ENCODE data around the gene KCNMB2. TPM values are rescaled to one million over a fixed set of nuclear protein-coding genes. Genes with fewer than 3 reads are reported as not detected.

Gene KCNMB2
- total and polyA plus RNA-seq, 5 donors from 2014 or later = not detected

DNA sequence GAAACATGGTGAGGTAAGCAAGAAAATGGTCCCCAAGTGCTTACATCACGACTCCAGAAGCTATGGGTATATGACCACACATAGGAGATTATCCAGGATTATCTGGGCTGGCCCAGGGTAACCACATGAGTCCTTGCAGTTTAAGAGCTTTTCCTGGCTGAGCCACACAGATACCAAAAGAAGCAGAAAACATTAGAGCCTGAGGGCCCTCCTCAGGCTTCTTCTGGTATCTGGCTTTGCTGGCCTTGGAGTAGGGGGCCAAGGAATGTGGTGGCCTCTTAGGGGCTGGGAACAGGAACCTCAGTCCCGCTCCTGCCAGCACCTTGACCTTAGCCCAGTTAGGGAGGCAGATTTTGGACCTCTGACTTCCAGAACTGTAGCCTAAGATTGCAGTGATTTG lies 259.1 kb downstream of the KCNMB2 start:
- Mint-ChIP-seq H3K9me3 (peaks cover 3 to 21% (median 5%) of the 10 kb centered on the region in 7 donors), H3K4me3 (no peak overlapping the region), H3K27me3 (no peaks in the 10 kb centered on the region), H3K27ac (no peak overlapping the region), H3K4me1 (no peaks in the 10 kb centered on the region), H3K36me3 (no peaks in the 10 kb centered on the region)
- no peak for ATAC-seq (ENCODE audit: low read depth in 2 of 2)
- Histone ChIP-seq H3K36me3 (ENCODE audit: control insufficient read depth, insufficient read depth, low read length) (no peaks in the 10 kb centered on the region), H3K4me3 (ENCODE audit: low read depth, low read length) (no peak overlapping the region), H3K27me3 (ENCODE audit: control insufficient read depth, insufficient read depth, low read length) (no peaks in the 10 kb centered on the region), H3K9me3 (ENCODE audit: control insufficient read depth in 2 of 2, low read length in 2 of 2) (no peaks in the 10 kb centered on the region), H3K27ac (ENCODE audit: insufficient read depth, low read length, poor library complexity, severe bottlenecking) (no peak overlapping the region), H3K4me1 (ENCODE audit: control insufficient read depth, insufficient read depth, low read length, poor library complexity, severe bottlenecking) (no peaks in the 10 kb centered on the region)
- no peak for DNase-seq

DNA sequence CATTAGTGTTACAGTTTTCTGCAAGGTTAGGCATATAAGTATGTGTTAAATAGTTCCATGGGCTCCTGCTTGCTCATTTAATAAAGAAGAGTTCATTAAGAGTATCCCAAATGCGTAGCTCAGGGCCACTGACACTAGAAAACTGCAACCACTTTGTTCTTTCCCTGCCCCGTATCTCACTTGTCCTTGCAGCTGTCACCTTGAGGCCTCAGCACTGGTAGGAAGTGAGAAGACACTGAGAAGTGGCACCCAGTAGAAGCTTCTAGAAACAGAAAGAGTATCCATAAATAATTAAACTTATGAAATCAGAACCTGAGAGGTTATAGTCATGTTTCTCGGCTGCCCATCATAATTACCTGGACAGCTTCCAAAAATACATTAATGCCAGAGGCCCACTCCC lies 266.0 kb downstream of the KCNMB2 start:
- no peaks in the 10 kb centered on the region for H3K27me3 Mint-ChIP-seq

DNA sequence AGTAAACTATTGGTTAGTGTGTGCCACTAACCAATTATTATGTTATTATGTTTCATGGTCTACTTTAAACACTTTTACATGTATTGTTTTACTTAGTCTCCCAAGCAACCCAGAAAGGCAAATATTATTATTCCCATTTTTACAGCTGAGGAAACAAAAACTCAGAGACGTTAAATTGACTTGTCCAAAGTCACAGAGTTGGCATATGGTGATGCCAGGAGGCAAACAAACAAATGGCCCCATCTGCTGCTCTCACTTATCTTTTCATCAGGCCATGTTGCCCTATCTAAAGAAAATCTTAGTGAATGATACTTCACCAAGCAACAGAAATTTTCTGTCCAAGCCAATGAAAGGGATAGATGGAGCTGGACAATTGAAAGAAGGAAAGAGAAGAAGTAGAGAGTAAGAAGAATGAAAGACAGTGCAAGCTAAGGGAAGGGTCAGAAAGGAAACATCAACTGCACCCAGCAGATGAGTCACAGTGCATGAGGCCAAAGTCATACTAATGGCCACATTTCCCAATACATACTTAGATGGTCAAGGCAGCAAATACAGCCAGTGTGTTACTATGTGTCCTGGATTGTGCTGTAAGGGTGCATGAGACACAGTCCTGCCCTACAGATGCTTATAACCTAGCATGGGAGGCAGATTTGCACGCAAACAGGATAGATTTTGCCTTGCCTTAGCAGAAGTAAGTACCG lies 266.9 kb downstream of the KCNMB2 start:
- Mint-ChIP-seq H3K27me3 (no peaks in the 10 kb centered on the region), H3K4me1 (no peaks in the 10 kb centered on the region), H3K36me3 (no peaks in the 10 kb centered on the region), H3K4me3 (no peak overlapping the region), H3K27ac (no peak overlapping the region), H3K9me3 (peaks cover 0 to 3% (median 3%) of the 10 kb centered on the region in 7 donors)
- no peaks in the 10 kb centered on the region for H3K27me3 ChIP-seq (ENCODE audit: control insufficient read depth, insufficient read depth, low read length)
- no peaks in the 10 kb centered on the region for H3K4me1 ChIP-seq (ENCODE audit: control insufficient read depth, insufficient read depth, low read length, poor library complexity, severe bottlenecking)
- H3K9me3 ChIP-seq (ENCODE audit: control insufficient read depth in 2 of 2, low read length in 2 of 2) = no peaks in the 10 kb centered on the region
- ATAC-seq (ENCODE audit: low read depth in 2 of 2) (no peak), DNase-seq (no peak)
- no peak overlapping the region for H3K27ac ChIP-seq (ENCODE audit: insufficient read depth, low read length, poor library complexity, severe bottlenecking)
- no peaks in the 10 kb centered on the region for H3K36me3 ChIP-seq (ENCODE audit: control insufficient read depth, insufficient read depth, low read length)
- H3K4me3 ChIP-seq (ENCODE audit: low read depth, low read length) = no peak overlapping the region

More for the DNA sequence above, 266.0 kb downstream of the KCNMB2 start:
- Histone ChIP-seq H3K27ac (ENCODE audit: insufficient read depth, low read length, poor library complexity, severe bottlenecking) (no peak overlapping the region), H3K4me3 (ENCODE audit: low read depth, low read length) (no peak overlapping the region), H3K4me1 (ENCODE audit: control insufficient read depth, insufficient read depth, low read length, poor library complexity, severe bottlenecking) (no peaks in the 10 kb centered on the region), H3K36me3 (ENCODE audit: control insufficient read depth, insufficient read depth, low read length) (no peaks in the 10 kb centered on the region), H3K27me3 (ENCODE audit: control insufficient read depth, insufficient read depth, low read length) (no peaks in the 10 kb centered on the region), H3K9me3 (ENCODE audit: control insufficient read depth in 2 of 2, low read length in 2 of 2) (no peaks in the 10 kb centered on the region)
- ATAC-seq (ENCODE audit: low read depth in 2 of 2) = no peak
- no peak overlapping the region for H3K27ac Mint-ChIP-seq
- no peak overlapping the region for H3K4me3 Mint-ChIP-seq
- DNase-seq = no peak
- H3K4me1 Mint-ChIP-seq = no peaks in the 10 kb centered on the region
- H3K36me3 Mint-ChIP-seq = no peaks in the 10 kb centered on the region
- H3K9me3 Mint-ChIP-seq = peaks cover under 1 to 10% (median 5%) of the 10 kb centered on the region in 7 donors

DNA sequence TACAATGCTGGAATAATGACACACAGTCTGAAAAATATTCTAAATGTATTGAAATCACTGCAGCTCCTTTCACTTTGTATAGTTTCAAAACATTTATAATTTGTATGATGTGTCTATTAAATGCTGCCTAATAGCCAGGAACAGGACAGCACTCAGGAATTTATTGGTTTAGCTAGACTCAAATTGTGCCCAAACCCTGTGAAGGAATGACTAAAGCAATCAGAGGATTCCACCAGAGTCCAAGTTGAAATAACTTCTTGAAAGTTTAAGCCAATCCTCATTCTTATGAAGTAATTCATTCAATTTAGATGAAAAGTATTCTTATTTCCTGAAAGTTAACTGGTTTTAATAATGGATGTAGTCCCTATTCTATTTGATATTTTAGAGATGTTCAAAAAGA lies 268.4 kb downstream of the KCNMB2 start:
- no peak overlapping the region for H3K27ac ChIP-seq (ENCODE audit: insufficient read depth, low read length, poor library complexity, severe bottlenecking)

DNA sequence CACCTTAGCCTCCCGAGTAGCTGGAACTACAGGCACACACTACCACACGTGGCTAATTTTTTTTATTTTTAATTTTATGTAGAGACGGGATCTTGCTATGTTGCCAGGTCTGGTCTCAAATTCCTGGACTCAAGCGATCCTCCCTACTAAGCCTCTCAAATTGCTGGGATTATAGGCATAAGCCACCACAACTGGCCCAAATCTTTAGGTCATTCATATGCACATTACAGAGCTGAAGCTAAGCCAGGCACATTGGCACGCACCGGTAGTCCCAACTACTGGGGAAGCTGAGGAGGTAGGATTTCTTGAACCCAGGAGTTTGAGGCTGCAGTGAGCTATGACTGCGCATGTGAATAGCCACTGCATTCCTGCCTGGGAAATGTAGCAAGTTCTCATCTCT lies 269.5 kb downstream of the KCNMB2 start:
- Mint-ChIP-seq H3K4me1 (no peaks in the 10 kb centered on the region), H3K4me3 (no peak overlapping the region), H3K27me3 (no peaks in the 10 kb centered on the region), H3K36me3 (no peaks in the 10 kb centered on the region), H3K9me3 (peaks cover 0 to 2% (median under 1%) of the 10 kb centered on the region in 7 donors), H3K27ac (no peak overlapping the region)
- Histone ChIP-seq H3K27me3 (ENCODE audit: control insufficient read depth, insufficient read depth, low read length) (no peaks in the 10 kb centered on the region), H3K36me3 (ENCODE audit: control insufficient read depth, insufficient read depth, low read length) (no peaks in the 10 kb centered on the region), H3K27ac (ENCODE audit: insufficient read depth, low read length, poor library complexity, severe bottlenecking) (no peak overlapping the region), H3K4me3 (ENCODE audit: low read depth, low read length) (no peak overlapping the region), H3K4me1 (ENCODE audit: control insufficient read depth, insufficient read depth, low read length, poor library complexity, severe bottlenecking) (no peaks in the 10 kb centered on the region), H3K9me3 (ENCODE audit: control insufficient read depth in 2 of 2, low read length in 2 of 2) (no peaks in the 10 kb centered on the region)
- ATAC-seq (ENCODE audit: low read depth in 2 of 2) (no peak), DNase-seq (no peak)

More for the DNA sequence above, 268.4 kb downstream of the KCNMB2 start:
- H3K9me3 ChIP-seq (ENCODE audit: control insufficient read depth in 2 of 2, low read length in 2 of 2) = no peaks in the 10 kb centered on the region
- H3K27me3 ChIP-seq (ENCODE audit: control insufficient read depth, insufficient read depth, low read length) = no peaks in the 10 kb centered on the region
- H3K36me3 ChIP-seq (ENCODE audit: control insufficient read depth, insufficient read depth, low read length) = no peaks in the 10 kb centered on the region
- ATAC-seq (ENCODE audit: low read depth in 2 of 2) (no peak), DNase-seq (no peak)
- Mint-ChIP-seq H3K4me3 (no peak overlapping the region), H3K27me3 (no peaks in the 10 kb centered on the region), H3K9me3 (peaks cover 0 to 3% (median 1%) of the 10 kb centered on the region in 7 donors), H3K36me3 (no peaks in the 10 kb centered on the region), H3K4me1 (no peaks in the 10 kb centered on the region), H3K27ac (no peak overlapping the region)
- no peak overlapping the region for H3K4me3 ChIP-seq (ENCODE audit: low read depth, low read length)
- H3K4me1 ChIP-seq (ENCODE audit: control insufficient read depth, insufficient read depth, low read length, poor library complexity, severe bottlenecking) = no peaks in the 10 kb centered on the region

DNA sequence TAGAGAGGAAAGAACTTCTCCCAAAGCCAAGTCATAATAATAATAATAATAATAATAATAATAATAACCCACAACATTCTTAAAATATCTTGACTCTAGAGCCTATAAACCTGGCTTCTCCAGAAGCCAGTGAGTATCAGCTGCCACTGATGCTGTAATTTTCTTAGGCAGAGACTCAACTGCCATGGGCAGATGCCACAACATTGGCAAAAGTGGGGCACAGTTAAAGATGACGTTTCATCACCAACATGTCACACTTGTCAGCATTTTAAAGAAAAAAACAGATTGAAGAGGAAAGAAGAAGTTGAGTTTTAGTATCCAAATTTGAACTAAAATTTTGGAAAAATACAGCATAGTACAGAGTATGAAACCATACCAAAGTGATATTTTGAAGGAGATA lies 270.4 kb downstream of the KCNMB2 start:
- Mint-ChIP-seq H3K27ac (no peak overlapping the region), H3K4me1 (no peaks in the 10 kb centered on the region), H3K36me3 (no peaks in the 10 kb centered on the region), H3K9me3 (peaks cover 0 to 2% (median 0%) of the 10 kb centered on the region in 7 donors), H3K27me3 (no peaks in the 10 kb centered on the region), H3K4me3 (no peak overlapping the region)
- H3K27me3 ChIP-seq (ENCODE audit: control insufficient read depth, insufficient read depth, low read length) = no peaks in the 10 kb centered on the region
- H3K36me3 ChIP-seq (ENCODE audit: control insufficient read depth, insufficient read depth, low read length) = no peaks in the 10 kb centered on the region
- H3K4me1 ChIP-seq (ENCODE audit: control insufficient read depth, insufficient read depth, low read length, poor library complexity, severe bottlenecking) = no peaks in the 10 kb centered on the region
- ATAC-seq (ENCODE audit: low read depth in 2 of 2) = no peak
- no peaks in the 10 kb centered on the region for H3K9me3 ChIP-seq (ENCODE audit: control insufficient read depth in 2 of 2, low read length in 2 of 2)
- H3K27ac ChIP-seq (ENCODE audit: insufficient read depth, low read length, poor library complexity, severe bottlenecking) = no peak overlapping the region
- no peak overlapping the region for H3K4me3 ChIP-seq (ENCODE audit: low read depth, low read length)
- no peak for DNase-seq

DNA sequence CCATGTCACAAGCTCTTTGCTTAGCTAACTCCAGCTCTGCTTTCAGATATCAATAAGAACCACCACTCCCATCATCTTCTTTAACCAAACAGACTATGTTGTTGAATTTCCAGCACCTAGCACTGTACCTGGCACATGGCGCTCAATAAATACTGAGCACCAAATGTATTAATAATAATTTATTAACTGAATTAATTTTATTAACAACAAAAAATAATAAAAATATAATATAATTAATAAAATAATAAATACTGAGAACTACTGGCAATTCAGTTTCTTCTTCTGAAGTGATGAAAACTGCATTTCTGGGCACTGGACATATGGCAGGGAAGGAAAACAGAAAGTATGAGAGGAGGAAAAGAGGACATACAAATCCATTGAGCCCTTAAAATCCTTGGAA lies 271.5 kb downstream of the KCNMB2 start:
- DNase-seq (no peak), ATAC-seq (ENCODE audit: low read depth in 2 of 2) (no peak)
- Histone ChIP-seq H3K27ac (ENCODE audit: insufficient read depth, low read length, poor library complexity, severe bottlenecking) (no peak overlapping the region), H3K27me3 (ENCODE audit: control insufficient read depth, insufficient read depth, low read length) (no peaks in the 10 kb centered on the region), H3K4me1 (ENCODE audit: control insufficient read depth, insufficient read depth, low read length, poor library complexity, severe bottlenecking) (no peaks in the 10 kb centered on the region), H3K9me3 (ENCODE audit: control insufficient read depth in 2 of 2, low read length in 2 of 2) (no peaks in the 10 kb centered on the region), H3K4me3 (ENCODE audit: low read depth, low read length) (no peak overlapping the region), H3K36me3 (ENCODE audit: control insufficient read depth, insufficient read depth, low read length) (no peaks in the 10 kb centered on the region)
- H3K36me3 Mint-ChIP-seq = no peaks in the 10 kb centered on the region
- no peaks in the 10 kb centered on the region for H3K27me3 Mint-ChIP-seq
- no peak overlapping the region for H3K4me3 Mint-ChIP-seq
- no peak overlapping the region for H3K27ac Mint-ChIP-seq
- H3K9me3 Mint-ChIP-seq = peaks cover 0 to 2% (median 0%) of the 10 kb centered on the region in 7 donors
- H3K4me1 Mint-ChIP-seq = no peaks in the 10 kb centered on the region

DNA sequence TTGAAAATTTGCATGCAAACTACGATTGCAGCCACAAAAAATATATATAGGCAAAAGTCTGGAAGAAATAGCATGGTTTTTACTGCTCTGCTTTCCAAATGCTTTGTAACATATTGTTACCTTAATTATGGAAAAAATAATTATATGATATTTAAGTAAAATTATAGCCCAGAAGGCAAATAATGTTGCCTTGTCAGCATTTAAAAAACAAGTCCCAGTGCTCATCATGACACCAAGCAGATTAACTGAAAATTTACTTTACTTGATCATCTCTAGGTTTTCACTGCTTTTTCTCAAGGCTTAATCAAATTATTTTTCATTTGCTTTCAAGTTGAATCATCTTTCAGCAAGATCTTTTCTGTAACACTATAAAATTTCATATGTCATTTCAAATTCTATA lies 272.5 kb downstream of the KCNMB2 start:
- H3K27me3 Mint-ChIP-seq = no peaks in the 10 kb centered on the region
- Histone ChIP-seq H3K36me3 (ENCODE audit: control insufficient read depth, insufficient read depth, low read length) (no peaks in the 10 kb centered on the region), H3K9me3 (ENCODE audit: control insufficient read depth in 2 of 2, low read length in 2 of 2) (no peaks in the 10 kb centered on the region), H3K4me1 (ENCODE audit: control insufficient read depth, insufficient read depth, low read length, poor library complexity, severe bottlenecking) (no peaks in the 10 kb centered on the region), H3K4me3 (ENCODE audit: low read depth, low read length) (no peak overlapping the region), H3K27me3 (ENCODE audit: control insufficient read depth, insufficient read depth, low read length) (no peaks in the 10 kb centered on the region), H3K27ac (ENCODE audit: insufficient read depth, low read length, poor library complexity, severe bottlenecking) (no peak overlapping the region)
- no peak overlapping the region for H3K4me3 Mint-ChIP-seq
- no peaks in the 10 kb centered on the region for H3K4me1 Mint-ChIP-seq
- peaks cover 0 to 2% (median 0%) of the 10 kb centered on the region in 7 donors for H3K9me3 Mint-ChIP-seq
- ATAC-seq (ENCODE audit: low read depth in 2 of 2) = no peak
- no peak overlapping the region for H3K27ac Mint-ChIP-seq
- no peak for DNase-seq
- H3K36me3 Mint-ChIP-seq = no peaks in the 10 kb centered on the region

Data from CD4-positive, CD25-positive, alpha-beta regulatory T cell (primary cell).